Measurements from ENCODE around the gene LCE5A.
"Not testable (repeated sequence)": the region's sequence is repeated elsewhere in the genome, so short reads cannot be mapped to it uniquely, and the experiment has no call there.

LCE5A gene, protein sequence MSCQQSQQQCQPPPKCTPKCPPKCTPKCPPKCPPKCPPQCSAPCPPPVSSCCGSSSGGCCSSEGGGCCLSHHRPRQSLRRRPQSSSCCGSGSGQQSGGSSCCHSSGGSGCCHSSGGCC

GRCh38 chr1:152510503-152510902, at the start of gene LCE5A:
Gene LCE5A (plus strand): TSS chr1:152510803. CDS start chr1:152511535, 732 bp downstream.
- H3K27ac Mint-ChIP-seq = no peak within 1 kb of the TSS
- H3K36me3 Mint-ChIP-seq (ENCODE audit: low read depth) = no peaks in the 10 kb centered on the region
- no peaks in the 10 kb centered on the region for H3K4me1 Mint-ChIP-seq (ENCODE audit: low read depth)
- H3K27me3 Mint-ChIP-seq = peaks cover 50% of the 10 kb centered on the region
- no peak within 1 kb of the TSS for H3K4me3 Mint-ChIP-seq
- H3K9me3 Mint-ChIP-seq = no peaks in the 10 kb centered on the region

- no peaks in the 10 kb centered on the region for H3K27me3 Mint-ChIP-seq
- no peak overlapping the region for H3K27ac Mint-ChIP-seq
- peak overlapping the region; percentile 45 for H3K4me3 Mint-ChIP-seq
- no peaks in the 10 kb centered on the region for H3K9me3 Mint-ChIP-seq
- peaks cover 33% of the 10 kb centered on the region for H3K4me1 Mint-ChIP-seq (ENCODE audit: low read depth)
- no peaks in the 10 kb centered on the region for H3K36me3 Mint-ChIP-seq (ENCODE audit: low read depth)
These were observed 49.1 kb upstream of the LCE5A start for GRCh38 chr1:152461544-152461943.

DNA sequence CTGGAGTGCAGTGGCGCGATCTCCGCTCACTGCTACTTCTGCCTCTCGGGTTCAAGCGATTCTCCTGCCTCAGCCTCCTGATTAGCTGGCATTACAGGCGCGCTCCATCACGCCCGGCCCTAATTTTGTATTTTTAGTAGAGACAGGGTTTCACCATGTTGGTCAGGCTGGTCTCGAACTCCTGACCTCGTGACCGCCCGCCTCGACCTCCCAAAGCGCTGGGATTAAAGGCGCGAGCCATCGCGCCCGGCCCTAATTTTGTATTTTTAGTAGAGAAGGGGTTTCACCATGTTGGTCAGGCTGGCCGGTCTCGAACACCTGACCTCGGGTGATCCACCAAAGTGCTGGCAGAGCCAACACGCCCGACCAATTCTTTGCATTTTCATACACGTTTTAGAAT, 48.0 kb upstream of the LCE5A start:
- Mint-ChIP-seq H3K36me3 (ENCODE audit: low read depth) (no peaks in the 10 kb centered on the region), H3K4me3 (no peak overlapping the region), H3K9me3 (no peaks in the 10 kb centered on the region), H3K27me3 (peaks cover 7% of the 10 kb centered on the region), H3K27ac (no peak overlapping the region), H3K4me1 (ENCODE audit: low read depth) (peaks cover 33% of the 10 kb centered on the region)

- Mint-ChIP-seq H3K27me3 (peaks cover 21% of the 10 kb centered on the region), H3K4me3 (no peak overlapping the region), H3K4me1 (ENCODE audit: low read depth) (peaks cover 4% of the 10 kb centered on the region), H3K36me3 (ENCODE audit: low read depth) (no peaks in the 10 kb centered on the region), H3K9me3 (no peaks in the 10 kb centered on the region), H3K27ac (no peak overlapping the region)
These were observed 44.4 kb upstream of the LCE5A start for GRCh38 chr1:152466217-152466616.

- H3K27ac Mint-ChIP-seq = no peak overlapping the region
- H3K27me3 Mint-ChIP-seq = peaks cover 17% of the 10 kb centered on the region
- peaks cover 4% of the 10 kb centered on the region for H3K36me3 Mint-ChIP-seq (ENCODE audit: low read depth)
- H3K9me3 Mint-ChIP-seq = peaks cover 41% of the 10 kb centered on the region
- no peak overlapping the region for H3K4me3 Mint-ChIP-seq
- no peaks in the 10 kb centered on the region for H3K4me1 Mint-ChIP-seq (ENCODE audit: low read depth)
These were observed 36.6 kb upstream of the LCE5A start for GRCh38 chr1:152473887-152474537.

GRCh38 chr1:152479792-152480595, 30.6 kb upstream of the LCE5A start:
- no peaks in the 10 kb centered on the region for H3K4me1 Mint-ChIP-seq (ENCODE audit: low read depth)
- peaks cover 4% of the 10 kb centered on the region for H3K36me3 Mint-ChIP-seq (ENCODE audit: low read depth)
- H3K4me3 Mint-ChIP-seq = no peak overlapping the region
- peaks cover 27% of the 10 kb centered on the region for H3K9me3 Mint-ChIP-seq
- H3K27me3 Mint-ChIP-seq = no peaks in the 10 kb centered on the region
- H3K27ac Mint-ChIP-seq = no peak overlapping the region

- H3K27me3 Mint-ChIP-seq = no peaks in the 10 kb centered on the region
- H3K4me3 Mint-ChIP-seq = no peak overlapping the region
- H3K4me1 Mint-ChIP-seq (ENCODE audit: low read depth) = no peaks in the 10 kb centered on the region
- H3K27ac Mint-ChIP-seq = no peak overlapping the region
- H3K9me3 Mint-ChIP-seq = peaks cover 14% of the 10 kb centered on the region
- peaks cover 3% of the 10 kb centered on the region for H3K36me3 Mint-ChIP-seq (ENCODE audit: low read depth)
These were observed 28.5 kb upstream of the LCE5A start for GRCh38 chr1:152481869-152482664.

DNA sequence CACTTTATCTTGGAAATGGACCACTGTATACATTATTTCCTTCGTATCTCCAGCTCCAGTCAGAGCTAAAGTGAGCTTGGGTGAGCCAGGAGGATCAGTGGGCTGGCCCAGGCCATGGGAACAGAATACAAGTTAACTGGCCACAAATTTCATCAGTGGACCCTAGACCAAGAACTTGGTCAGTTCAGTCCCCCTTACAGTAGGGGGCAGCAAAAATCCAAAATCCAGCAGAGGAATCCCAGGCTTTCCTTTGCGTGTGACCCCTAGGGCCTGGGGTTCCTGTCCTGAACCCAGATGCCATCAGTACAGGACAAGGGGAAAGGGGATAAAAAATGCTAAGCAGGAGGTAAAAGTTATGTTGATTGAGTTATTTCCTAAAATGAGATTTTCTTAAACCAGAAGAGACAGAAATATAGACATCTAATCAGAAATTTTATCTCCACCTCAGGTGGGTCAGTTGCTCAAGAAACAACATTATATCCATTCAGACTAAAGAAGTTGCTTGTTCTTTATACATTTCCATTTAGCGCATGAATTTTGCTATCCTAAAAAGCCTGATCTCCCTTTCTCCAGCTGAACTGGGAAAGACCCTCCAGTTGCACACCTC, 24.1 kb upstream of the LCE5A start:
- Mint-ChIP-seq H3K4me3 (no peak overlapping the region), H3K27me3 (peaks cover 10% of the 10 kb centered on the region), H3K27ac (no peak overlapping the region), H3K9me3 (no peaks in the 10 kb centered on the region), H3K36me3 (ENCODE audit: low read depth) (no peaks in the 10 kb centered on the region), H3K4me1 (ENCODE audit: low read depth) (no peaks in the 10 kb centered on the region)

- Mint-ChIP-seq H3K4me3 (no peak overlapping the region), H3K9me3 (no peaks in the 10 kb centered on the region), H3K27ac (no peak overlapping the region), H3K4me1 (ENCODE audit: low read depth) (no peaks in the 10 kb centered on the region), H3K27me3 (peaks cover 10% of the 10 kb centered on the region), H3K36me3 (ENCODE audit: low read depth) (no peaks in the 10 kb centered on the region)
These were observed 22.7 kb upstream of the LCE5A start for GRCh38 chr1:152487871-152488270.

- not testable (repeated sequence) for H3K4me3 Mint-ChIP-seq; H3K36me3 Mint-ChIP-seq (ENCODE audit: low read depth); H3K27ac Mint-ChIP-seq; H3K9me3 Mint-ChIP-seq; H3K4me1 Mint-ChIP-seq (ENCODE audit: low read depth)
- H3K27me3 Mint-ChIP-seq = peaks cover 17% of the 10 kb centered on the region
These were observed 19.1 kb upstream of the LCE5A start for GRCh38 chr1:152491537-152491936.

DNA sequence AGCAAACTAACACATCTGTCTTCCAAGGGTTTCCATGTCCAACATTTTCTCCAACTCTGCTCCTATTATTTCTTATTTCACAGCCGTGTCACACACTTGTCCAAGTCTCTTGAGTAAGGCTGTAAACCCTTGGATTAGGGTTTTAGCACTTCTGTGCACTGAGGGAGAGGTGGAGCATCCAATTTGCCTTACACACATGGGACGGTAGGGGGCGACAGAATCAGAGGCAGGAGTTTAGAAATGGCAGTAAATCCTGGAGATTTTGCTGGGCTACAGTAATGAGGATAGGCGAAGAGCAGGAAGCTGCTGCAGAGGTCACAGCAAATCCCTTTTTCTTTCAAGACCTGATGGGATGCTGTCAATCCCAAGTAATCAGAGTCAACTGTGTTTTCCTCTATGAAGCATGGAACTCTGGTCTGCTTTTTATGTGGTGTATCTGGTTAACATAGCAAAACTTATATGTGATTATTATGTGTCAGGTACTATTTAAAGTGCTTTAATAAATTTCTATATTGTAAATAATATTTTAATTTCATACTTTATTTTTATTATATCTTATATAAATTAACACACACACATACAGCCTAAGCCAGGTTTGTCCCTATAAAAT, 15.4 kb upstream of the LCE5A start:
- H3K36me3 Mint-ChIP-seq (ENCODE audit: low read depth) = no peaks in the 10 kb centered on the region
- peaks cover 10% of the 10 kb centered on the region for H3K27me3 Mint-ChIP-seq
- H3K4me1 Mint-ChIP-seq (ENCODE audit: low read depth) = no peaks in the 10 kb centered on the region
- H3K4me3 Mint-ChIP-seq = no peak overlapping the region
- H3K27ac Mint-ChIP-seq = no peak overlapping the region
- H3K9me3 Mint-ChIP-seq = no peaks in the 10 kb centered on the region

GRCh38 chr1:152497273-152497672, 13.3 kb upstream of the LCE5A start:
- no peak overlapping the region for H3K27ac Mint-ChIP-seq
- H3K9me3 Mint-ChIP-seq = no peaks in the 10 kb centered on the region
- peaks cover 10% of the 10 kb centered on the region for H3K27me3 Mint-ChIP-seq
- H3K36me3 Mint-ChIP-seq (ENCODE audit: low read depth) = no peaks in the 10 kb centered on the region
- H3K4me1 Mint-ChIP-seq (ENCODE audit: low read depth) = no peaks in the 10 kb centered on the region
- no peak overlapping the region for H3K4me3 Mint-ChIP-seq

GRCh38 chr1:152501704-152502103, 8.9 kb upstream of the LCE5A start:
- no peaks in the 10 kb centered on the region for H3K36me3 Mint-ChIP-seq (ENCODE audit: low read depth)
- H3K4me3 Mint-ChIP-seq = no peak overlapping the region
- no peaks in the 10 kb centered on the region for H3K9me3 Mint-ChIP-seq
- no peak overlapping the region for H3K27ac Mint-ChIP-seq
- H3K4me1 Mint-ChIP-seq (ENCODE audit: low read depth) = no peaks in the 10 kb centered on the region
- peaks cover 3% of the 10 kb centered on the region for H3K27me3 Mint-ChIP-seq

DNA sequence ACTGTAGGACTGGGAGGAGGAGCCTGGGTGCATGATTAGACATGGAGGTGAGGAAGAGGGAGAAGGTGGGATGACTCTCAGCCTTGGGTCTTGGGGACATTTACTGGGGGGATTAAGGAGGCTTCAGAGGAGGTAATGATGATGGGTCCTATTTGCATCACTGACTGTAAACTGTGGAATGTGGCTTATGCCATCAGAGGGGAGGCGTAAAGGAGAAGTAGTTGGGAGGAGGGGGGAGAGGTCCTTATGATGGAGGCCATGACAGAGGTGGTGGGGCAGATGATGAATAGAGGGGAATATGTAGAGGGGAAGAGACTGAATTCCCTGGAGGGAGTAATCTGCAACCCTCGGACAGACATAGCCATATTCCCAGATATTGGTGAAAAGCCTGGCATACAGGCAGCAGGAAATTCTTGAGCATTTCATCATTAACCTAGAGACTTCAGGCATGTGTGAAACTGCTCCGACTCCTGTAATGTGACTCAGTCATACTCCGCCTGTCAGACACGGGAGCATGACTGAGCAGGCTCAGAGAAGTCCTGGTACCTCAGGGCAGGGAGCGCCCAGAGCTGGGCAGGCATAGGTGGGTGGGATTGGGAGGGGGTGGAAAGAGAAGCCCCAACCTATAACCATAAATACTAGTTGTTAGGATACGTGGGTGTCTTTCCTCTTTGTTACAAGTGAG, 8.0 kb upstream of the LCE5A start:
- H3K4me1 Mint-ChIP-seq (ENCODE audit: low read depth) = no peaks in the 10 kb centered on the region
- H3K36me3 Mint-ChIP-seq (ENCODE audit: low read depth) = no peaks in the 10 kb centered on the region
- no peak overlapping the region for H3K27ac Mint-ChIP-seq
- no peaks in the 10 kb centered on the region for H3K9me3 Mint-ChIP-seq
- no peak overlapping the region for H3K4me3 Mint-ChIP-seq
- no peaks in the 10 kb centered on the region for H3K27me3 Mint-ChIP-seq
